H1 (cell line): ENCODE results near the gene FERMT1. TPM values are rescaled to one million over a fixed set of nuclear protein-coding genes. Genes with fewer than 3 reads are reported as not detected.

Experiments used
- CTCF ChIA-PET: fragments of 300-600 bp; sonication (Branson Sonifier 250); formaldehyde crosslinking; loops from one replicate; lab custom pipeline; 2021; ENCODE audit not compliant: partially characterized antibody; lab: Charles Lee
- POLR2A ChIA-PET: fragments of 300-600 bp; sonication (Branson Sonifier 250); formaldehyde crosslinking; loops from one replicate; lab custom pipeline; 2021; ENCODE audit warnings: inconsistent platforms; ENCODE audit not compliant: partially characterized antibody; lab: Charles Lee
- DNase-seq, 2 experiments: peaks; one replicate each; pipeline versions ENCODE4 v3.0.0 to v3.0.0-alpha.2; 2010 to 2022; ENCODE audit warnings: low spot score in 2 of 2, low read depth in 1 of 2, mixed read lengths in 1 of 2
- FAIRE-seq: peaks from 2 replicates; lab custom pipeline; 2011; peaks lifted over from hg19 to GRCh38; lab: Jason Lieb, UNC
- H2AFZ ChIP-seq: 2 replicates; pipeline ENCODE4 v1.8.1; 2012; ENCODE audit warnings: low read length, inconsistent platforms
- H2AK5ac ChIP-seq: 2 replicates; pipeline ENCODE4 v1.6.1; 2013; ENCODE audit warnings: low read depth, low read length
- H2BK120ac ChIP-seq: replicated peaks from 2 replicates; pipeline ENCODE3; 2013; ENCODE audit warnings: low read depth, low read length, inconsistent platforms
- H2BK12ac ChIP-seq: 2 replicates; pipeline ENCODE4 v1.6.1; 2013; ENCODE audit warnings: low read depth, low read length
- H2BK15ac ChIP-seq: 2 replicates; pipeline ENCODE4 v1.6.1; 2013; ENCODE audit warnings: low read length
- H2BK20ac ChIP-seq: 2 replicates; pipeline ENCODE4 v1.6.1; 2013; ENCODE audit warnings: low read length
- H2BK5ac ChIP-seq: 2 replicates; pipeline ENCODE4 v1.6.1; 2013; ENCODE audit warnings: low read depth, low read length
- H3K14ac ChIP-seq: 2 replicates; pipeline ENCODE4 v1.6.1; 2013; ENCODE audit warnings: inconsistent platforms; ENCODE audit not compliant: insufficient read length
- H3K18ac ChIP-seq: 2 replicates; pipeline ENCODE4 v1.6.1; 2013; ENCODE audit warnings: low read length; ENCODE audit errors: extremely low read depth
- H3K23ac ChIP-seq: 2 replicates; pipeline ENCODE4 v1.6.1; 2013; ENCODE audit warnings: inconsistent platforms; ENCODE audit not compliant: insufficient read length
- H3K23me2 ChIP-seq: 2 replicates; pipeline ENCODE4 v1.6.1; 2013; ENCODE audit warnings: low read depth, low read length
- H3K27ac ChIP-seq: 2 replicates; pipeline ENCODE4 v1.6.1; 2011; ENCODE audit warnings: low read depth, low read length, inconsistent platforms
- H3K27me3 ChIP-seq, 4 experiments: replicated peaks in 1 of 4; 1 replicate in 1 of 4; 2 replicates in 3 of 4; pipeline versions ENCODE4 v1.6.1 to v1.8.1; 2011 to 2013; ENCODE audit warnings: low read length in 3 of 4, mild to moderate bottlenecking in 3 of 4, inconsistent platforms in 2 of 4, mixed read lengths in 2 of 4, moderate library complexity in 1 of 4; ENCODE audit not compliant: control insufficient read depth in 3 of 4, insufficient read depth in 3 of 4; ENCODE audit errors: extremely low read depth in 1 of 4
- H3K36me3 ChIP-seq, 4 experiments: 2 replicates each; pipeline versions ENCODE4 v1.6.1 to v1.8.1; 2011 to 2013; ENCODE audit warnings: mild to moderate bottlenecking in 4 of 4, low read length in 3 of 4, moderate library complexity in 2 of 4, control low read depth in 1 of 4, inconsistent platforms in 1 of 4; ENCODE audit not compliant: insufficient read depth in 4 of 4, control insufficient read depth in 2 of 4
- H3K4ac ChIP-seq: replicated peaks from 2 replicates; pipeline ENCODE3; 2013; ENCODE audit warnings: low read length, low read depth, mixed read lengths, inconsistent platforms; ENCODE audit not compliant: insufficient read length
- H3K4me1 ChIP-seq, 4 experiments: replicated peaks in 1 of 4; 1 replicate in 1 of 4; 2 replicates in 3 of 4; pipeline versions ENCODE4 v1.6.1 to v1.8.1; 2011 to 2013; ENCODE audit warnings: low read length in 3 of 4, inconsistent platforms in 2 of 4, mixed read lengths in 1 of 4; ENCODE audit not compliant: insufficient read depth in 4 of 4, control insufficient read depth in 3 of 4
- H3K4me2 ChIP-seq, 2 experiments: 2 replicates each; pipeline versions ENCODE4 v1.6.1 to v1.8.1; 2011 to 2013; ENCODE audit warnings: low read depth in 2 of 2, low read length in 2 of 2, control low read depth in 1 of 2, inconsistent platforms in 1 of 2, mild to moderate bottlenecking in 1 of 2; ENCODE audit not compliant: insufficient read depth in 1 of 2
- H3K4me3 ChIP-seq, 4 experiments: fragments of 200-600, 300-600 bp in 1 of 4; sonication (generic), shearing (Covaris generic), sonication (Bioruptor Twin) in 1 of 4; 2 replicates each; pipeline versions ENCODE4 v1.5.1 to v1.8.1; 2011 to 2016; ENCODE audit warnings: low read length in 4 of 4, low read depth in 3 of 4, control low read depth in 2 of 4, inconsistent platforms in 2 of 4, mild to moderate bottlenecking in 2 of 4, mixed read lengths in 1 of 4, moderate library complexity in 1 of 4; ENCODE audit not compliant: insufficient read depth in 2 of 4; ENCODE audit errors: extremely low read depth in 1 of 4
- H3K56ac ChIP-seq: replicated peaks from 2 replicates; pipeline ENCODE3; 2013; ENCODE audit warnings: low read depth, mild to moderate bottlenecking, mixed read lengths, low read length, inconsistent platforms; ENCODE audit not compliant: insufficient read length
- H3K79me1 ChIP-seq: 2 replicates; pipeline ENCODE4 v1.6.1; 2013; ENCODE audit warnings: low read depth, low read length, control low read depth
- H3K79me2 ChIP-seq, 2 experiments: 2 replicates each; pipeline versions ENCODE4 v1.6.1 to v1.8.1; 2012 to 2013; ENCODE audit warnings: low read length in 2 of 2, mild to moderate bottlenecking in 2 of 2, inconsistent platforms in 1 of 2; ENCODE audit not compliant: insufficient read depth in 2 of 2, control insufficient read depth in 1 of 2
- H3K9ac ChIP-seq, 4 experiments: replicated peaks in 1 of 4; 1 replicate in 1 of 4; 2 replicates in 3 of 4; pipeline versions ENCODE4 v1.6.1 to v1.8.1; 2011 to 2013; ENCODE audit warnings: low read depth in 3 of 4, low read length in 3 of 4, control low read depth in 2 of 4, mild to moderate bottlenecking in 2 of 4, moderate library complexity in 2 of 4, inconsistent platforms in 1 of 4; ENCODE audit errors: extremely low read depth in 1 of 4
- H3K9me3 ChIP-seq, 2 experiments: 2 replicates each; pipeline versions ENCODE4 v1.6.1 to v1.8.1; 2012 to 2013; ENCODE audit warnings: mild to moderate bottlenecking in 2 of 2, moderate library complexity in 2 of 2, control low read depth in 1 of 2, inconsistent platforms in 1 of 2, low read depth in 1 of 2, low read length in 1 of 2, mixed read lengths in 1 of 2; ENCODE audit not compliant: insufficient read depth in 2 of 2
- H4K20me1 ChIP-seq, 2 experiments: replicated peaks in 1 of 2; 2 replicates each; pipeline versions ENCODE3 to v1.8.1; 2011 to 2013; ENCODE audit warnings: inconsistent platforms in 2 of 2, low read length in 2 of 2, mild to moderate bottlenecking in 1 of 2; ENCODE audit not compliant: insufficient read depth in 2 of 2, control insufficient read depth in 1 of 2
- H4K5ac ChIP-seq: 2 replicates; pipeline ENCODE4 v1.6.1; 2013; ENCODE audit warnings: low read length, low read depth, mixed read lengths, inconsistent platforms; ENCODE audit not compliant: insufficient read length
- H4K8ac ChIP-seq: 2 replicates; pipeline ENCODE4 v1.8.0; 2013; ENCODE audit warnings: mild to moderate bottlenecking, moderate library complexity, low read length, inconsistent platforms; ENCODE audit not compliant: insufficient read depth; ENCODE audit errors: extremely low read depth
- H4K91ac ChIP-seq: replicated peaks from 2 replicates; pipeline ENCODE3; 2013; ENCODE audit warnings: low read length, mixed read lengths, inconsistent platforms; ENCODE audit not compliant: insufficient read length
- CHD1 ChIP-seq: IDR thresholded peaks from 2 replicates; pipeline ENCODE4 v1.6.1; 2012; ENCODE audit warnings: low read depth, low read length, improper control_type of control experiment
- CREB1 ChIP-seq: IDR thresholded peaks from 2 replicates; pipeline ENCODE4 v1.6.1; 2012; ENCODE audit warnings: inconsistent platforms
- GABPA ChIP-seq: IDR thresholded peaks from 2 replicates; pipeline ENCODE4 v1.6.1; 2011; ENCODE audit warnings: mild to moderate bottlenecking, low read length, moderate library complexity, borderline replicate concordance; ENCODE audit not compliant: insufficient read depth
- KDM4A ChIP-seq: IDR thresholded peaks from one replicate; pipeline ENCODE4 v1.7.1; 2012; ENCODE audit warnings: low read depth, mild to moderate bottlenecking, moderate library complexity, low read length, inconsistent platforms; ENCODE audit not compliant: severe bottlenecking
- KDM5A ChIP-seq: fragments of 200-600 bp; IDR thresholded peaks from 2 replicates; pipeline ENCODE4 v1.7.1; 2012; ENCODE audit warnings: mild to moderate bottlenecking, low read length, inconsistent platforms, mixed read lengths
- RBBP5 ChIP-seq: IDR thresholded peaks from 2 replicates; pipeline ENCODE4 v1.7.1; 2012; ENCODE audit warnings: low read depth, mild to moderate bottlenecking, inconsistent platforms, low read length, moderate library complexity, borderline replicate concordance
- RNF2 ChIP-seq: fragments of 200-900, 300-1000 bp; sonication (generic); IDR thresholded peaks from 2 replicates; pipeline ENCODE4 v1.7.1; 2016; ENCODE audit warnings: borderline replicate concordance, low read depth, mild to moderate bottlenecking, antibody characterized with exemption, low read length; ENCODE audit not compliant: poor library complexity, severe bottlenecking; ENCODE audit errors: missing control alignments
- RXRA ChIP-seq: IDR thresholded peaks from 2 replicates; pipeline ENCODE4 v1.6.1; 2011; ENCODE audit warnings: low read depth, mild to moderate bottlenecking, low read length, moderate library complexity; ENCODE audit not compliant: insufficient read depth
- SAP30 ChIP-seq: fragments of 300-600 bp; sonication (generic); IDR thresholded peaks from 2 replicates; pipeline ENCODE4 v1.7.1; 2012; ENCODE audit warnings: low read length, moderate library complexity, mild to moderate bottlenecking, inconsistent platforms; ENCODE audit not compliant: insufficient read depth, insufficient replicate concordance
- SP2 ChIP-seq: IDR thresholded peaks from 2 replicates; pipeline ENCODE4 v1.6.1; 2012; ENCODE audit warnings: mild to moderate bottlenecking, low read length, inconsistent platforms
- SRF ChIP-seq: IDR thresholded peaks from 2 replicates; pipeline ENCODE4 v1.6.1; 2011; ENCODE audit warnings: mild to moderate bottlenecking, low read depth, low read length, moderate library complexity
- TAF1 ChIP-seq: IDR thresholded peaks from 2 replicates; pipeline ENCODE4 v1.6.1; 2011; ENCODE audit warnings: mild to moderate bottlenecking, low read depth, low read length
- TEAD4 ChIP-seq: IDR thresholded peaks from 2 replicates; pipeline ENCODE4 v1.6.1; 2012; ENCODE audit warnings: low read depth, low read length, inconsistent platforms, mixed read lengths
- YY1 ChIP-seq: IDR thresholded peaks from 2 replicates; pipeline ENCODE4 v1.6.1; 2011; ENCODE audit warnings: low read depth, mild to moderate bottlenecking, low read length
- ZNF274 ChIP-seq: IDR thresholded peaks from 2 replicates; pipeline ENCODE4 v1.7.0; 2012; ENCODE audit warnings: low read length, borderline replicate concordance; ENCODE audit errors: extremely low read depth
- WGBS, 2 experiments: shearing (Covaris generic) in 1 of 2; methylation state at CpG; one replicate each; pipeline versions ENCODE4 v1.1.6 to v1.1.7; 2013 to 2015; ENCODE audit warnings: low lambda C conversion rate in 2 of 2, mixed read lengths in 2 of 2, inconsistent platforms in 1 of 2, low coverage in 1 of 2, missing lambda C conversion rate in 1 of 2; ENCODE audit not compliant: insufficient replicate concordance in 2 of 2, insufficient coverage in 1 of 2, insufficient read length in 1 of 2; ENCODE audit errors: extremely low coverage in 1 of 2, missing lambda C conversion rate in 1 of 2; 5-methylcytosine and 5-hydroxymethylcytosine counted together
- polyA plus RNA-seq, 7 experiments: library from polyadenylated mRNA; depleted of rRNA in 3 of 7; stranded (reverse) in 5 of 7; unstranded in 2 of 7; fragments of >200 nt in 5 of 7; fragments of 200-250 nt in 2 of 7; gene quantifications; 1 replicate in 5 of 7; 2 replicates in 1 of 7; 4 replicates in 1 of 7; pipeline versions ENCODE4 v1.2.1 to v1.2.3, GENCODE V29; 2011 to 2013; ENCODE audit warnings: missing spikeins in 2 of 7, mixed read lengths in 2 of 7
- total RNA-seq: library from RNA; stranded (reverse); fragmentation: NEBNext Ultra II Directional; extraction: Animal tissue kit (Norgen Biotek cat#: 25700); gene quantifications from 2 replicates; pipeline ENCODE4 v1.2.1, GENCODE V29; 2021

FERMT1 gene
- total and polyA plus RNA-seq, 2 of the 8 experiments (the other 6 are each of a cell fraction or from before 2014, with no cell fraction given), result 4.2 to 17.8 TPM

DNA sequence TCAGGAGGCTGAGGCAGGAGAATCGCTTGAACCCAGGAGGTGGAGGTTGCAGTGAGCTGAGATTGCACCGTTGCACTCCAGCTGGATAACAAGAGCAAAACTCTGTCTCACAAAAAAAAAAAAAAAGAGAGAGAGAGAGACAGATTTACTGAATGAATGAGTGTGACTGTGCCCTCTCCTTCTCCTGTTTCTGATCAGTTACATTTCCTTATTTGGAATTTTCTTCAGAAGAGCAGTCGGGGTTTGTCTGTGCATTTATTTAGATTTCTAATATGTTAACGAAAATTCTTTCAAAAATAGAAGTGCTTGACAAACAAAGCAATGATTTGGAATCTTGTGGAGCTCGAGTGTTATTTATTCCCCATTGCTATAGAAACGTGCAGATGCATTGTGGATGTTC lies 62.6 kb downstream of the FERMT1 start:
- H4K20me1 ChIP-seq, result no peaks in the 10 kb centered on the region
- H4K8ac ChIP-seq, result no peak overlapping the region
- no peaks in the 10 kb centered on the region; a peak in 1 of 7 replicates for H3K4me1 ChIP-seq
- no peak overlapping the region for H3K18ac ChIP-seq
- FAIRE-seq, result no peak
- no peak overlapping the region for H3K23ac ChIP-seq
- H2BK5ac ChIP-seq, result no peak overlapping the region
- no peaks in the 10 kb centered on the region for H3K79me2 ChIP-seq
- CTCF ChIA-PET, result interaction anchor here (1.0 to 4.6 kb wide), 2 partner anchors 15 to 530 kb away, joined by 3 to 22 read pairs; no protein-coding TSS in a partner anchor
- no peaks in the 10 kb centered on the region for H3K9me3 ChIP-seq
- no peak overlapping the region for H3K4me3 ChIP-seq
- H2AFZ ChIP-seq, result no peak overlapping the region
- no peaks in the 10 kb centered on the region for H3K23me2 ChIP-seq
- H3K14ac ChIP-seq, result no peak overlapping the region
- 83% methylated on average over 5 of the region's 6 CpGs; no CpG with 5 or more reads in 1 of the 2 experiments for WGBS, 2 experiments
- H2BK120ac ChIP-seq, result no peak overlapping the region
- peaks cover 0 to 3% (median 0%) of the 10 kb centered on the region in 4 experiments; a peak in 1 of 7 replicates for H3K27me3 ChIP-seq
- no peak overlapping the region for H4K91ac ChIP-seq
- DNase-seq, result no peak
- H3K9ac ChIP-seq, result no peak overlapping the region
- H3K79me1 ChIP-seq, result no peaks in the 10 kb centered on the region
- no peak overlapping the region for H4K5ac ChIP-seq
- no peak overlapping the region for H3K4me2 ChIP-seq
- no peak overlapping the region for H3K56ac ChIP-seq
- H2AK5ac ChIP-seq, result no peak overlapping the region
- no peak overlapping the region for H2BK20ac ChIP-seq
- no peak overlapping the region for H2BK12ac ChIP-seq
- POLR2A ChIA-PET, result no interaction called here
- no peak overlapping the region for H2BK15ac ChIP-seq
- H3K27ac ChIP-seq, result no peak overlapping the region
- no peak overlapping the region for H3K4ac ChIP-seq
- no peaks in the 10 kb centered on the region for H3K36me3 ChIP-seq
- TF ChIP-seq SP2 (no peak), ZNF274 (no peak), RNF2 (no peak), TAF1 (no peak), SAP30 (no peak), CREB1 (no peak), KDM4A (no peak), KDM5A (no peak), GABPA (no peak), SRF (no peak), CHD1 (no peak), RXRA (no peak), TEAD4 (no peak), YY1 (no peak), RBBP5 (no peak)
